Osteocyte (in vitro differentiated cells): ENCODE measurements around the gene PPP2R2B. TPM values are rescaled to one million over a fixed set of nuclear protein-coding genes. Genes with fewer than 3 reads are reported as not detected.

Experiments
- DNase-seq: peaks from one replicate; pipeline ENCODE4 v3.0.0; 2021; ENCODE audit warnings: mixed read lengths; ENCODE audit not compliant: unreplicated experiment; ENCODE audit errors: extremely low spot score
- H3K27ac Mint-ChIP-seq: one replicate; pipeline ENCODE4 v1.8.0; 2021; ENCODE audit warnings: mild to moderate bottlenecking, mixed read lengths; ENCODE audit not compliant: unreplicated experiment
- H3K27me3 Mint-ChIP-seq: one replicate; pipeline ENCODE4 v1.8.0; 2021; ENCODE audit warnings: mixed read lengths; ENCODE audit not compliant: unreplicated experiment
- H3K36me3 Mint-ChIP-seq: one replicate; pipeline ENCODE4 v1.8.0; 2021; ENCODE audit warnings: mixed read lengths; ENCODE audit not compliant: unreplicated experiment
- H3K4me1 Mint-ChIP-seq: one replicate; pipeline ENCODE4 v1.8.0; 2021; ENCODE audit warnings: mixed read lengths; ENCODE audit not compliant: unreplicated experiment
- H3K4me3 Mint-ChIP-seq: one replicate; pipeline ENCODE4 v1.8.0; 2021; ENCODE audit warnings: mild to moderate bottlenecking, moderate library complexity, mixed read lengths; ENCODE audit not compliant: unreplicated experiment
- H3K9me3 Mint-ChIP-seq: one replicate; pipeline ENCODE4 v1.8.0; 2021; ENCODE audit warnings: mixed read lengths; ENCODE audit not compliant: unreplicated experiment
- total RNA-seq: library from RNA; stranded (reverse); gene quantifications from 2 replicates; pipeline ENCODE4 v1.2.1, GENCODE V29; 2021
- TF ChIP-seq, protein P1 (sequence below): fragments of 200-600 bp; sonication (generic); IDR thresholded peaks from 2 replicates; pipeline ENCODE4 v1.5.0; 2021; ENCODE audit warnings: antibody characterized with exemption, mild to moderate bottlenecking, moderate library complexity

Gene PPP2R2B
- total RNA-seq, 1 donor from 2014 or later = not detected

DNA sequence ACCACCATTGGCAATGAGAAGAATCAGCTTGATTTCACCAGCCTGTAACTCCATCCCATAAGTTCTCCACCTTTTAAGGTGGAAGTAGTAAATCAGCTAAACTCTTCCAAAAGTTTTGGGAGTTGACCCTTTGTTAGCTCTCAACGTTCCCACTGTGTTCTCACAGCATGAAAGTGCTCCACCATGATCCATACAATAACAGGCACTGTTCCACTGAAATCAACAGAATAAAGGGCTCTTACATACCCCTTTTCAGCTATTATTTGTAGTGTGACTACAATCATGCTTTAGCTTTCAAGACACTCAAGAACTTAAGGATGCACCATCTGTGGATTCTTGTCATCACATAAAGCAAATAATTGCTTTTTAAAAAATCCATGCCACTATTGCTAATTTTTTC lies 81.6 kb downstream of the PPP2R2B start:
- Mint-ChIP-seq H3K9me3 (no peaks in the 10 kb centered on the region), H3K27ac (no peak overlapping the region), H3K4me1 (no peaks in the 10 kb centered on the region), H3K36me3 (no peaks in the 10 kb centered on the region), H3K27me3 (no peaks in the 10 kb centered on the region), H3K4me3 (no peak overlapping the region)
- TF ChIP-seq, protein P1, sequence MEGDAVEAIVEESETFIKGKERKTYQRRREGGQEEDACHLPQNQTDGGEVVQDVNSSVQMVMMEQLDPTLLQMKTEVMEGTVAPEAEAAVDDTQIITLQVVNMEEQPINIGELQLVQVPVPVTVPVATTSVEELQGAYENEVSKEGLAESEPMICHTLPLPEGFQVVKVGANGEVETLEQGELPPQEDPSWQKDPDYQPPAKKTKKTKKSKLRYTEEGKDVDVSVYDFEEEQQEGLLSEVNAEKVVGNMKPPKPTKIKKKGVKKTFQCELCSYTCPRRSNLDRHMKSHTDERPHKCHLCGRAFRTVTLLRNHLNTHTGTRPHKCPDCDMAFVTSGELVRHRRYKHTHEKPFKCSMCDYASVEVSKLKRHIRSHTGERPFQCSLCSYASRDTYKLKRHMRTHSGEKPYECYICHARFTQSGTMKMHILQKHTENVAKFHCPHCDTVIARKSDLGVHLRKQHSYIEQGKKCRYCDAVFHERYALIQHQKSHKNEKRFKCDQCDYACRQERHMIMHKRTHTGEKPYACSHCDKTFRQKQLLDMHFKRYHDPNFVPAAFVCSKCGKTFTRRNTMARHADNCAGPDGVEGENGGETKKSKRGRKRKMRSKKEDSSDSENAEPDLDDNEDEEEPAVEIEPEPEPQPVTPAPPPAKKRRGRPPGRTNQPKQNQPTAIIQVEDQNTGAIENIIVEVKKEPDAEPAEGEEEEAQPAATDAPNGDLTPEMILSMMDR = no peak
- DNase-seq = no peak

DNA sequence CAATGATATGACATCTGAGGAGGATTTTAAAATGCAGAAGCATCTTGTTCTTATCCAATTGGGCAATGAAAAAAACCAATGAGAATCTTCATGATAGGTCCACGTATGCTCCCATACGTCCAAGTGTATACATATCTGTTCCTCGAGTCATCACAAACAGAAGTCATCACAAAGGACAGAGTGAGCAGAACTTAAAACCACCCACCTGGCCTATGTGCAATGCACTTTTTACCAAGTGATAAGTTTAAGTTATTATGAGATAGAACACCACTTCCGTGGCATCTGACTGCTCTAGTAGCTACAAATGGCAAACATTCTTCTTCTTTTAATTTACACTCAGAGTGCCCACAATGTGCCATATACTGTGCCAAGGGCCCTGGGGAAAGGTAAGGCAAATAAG lies 82.4 kb downstream of the PPP2R2B start:
- DNase-seq = no peak
- TF ChIP-seq, protein P1 = no peak
- Mint-ChIP-seq H3K4me3 (no peak overlapping the region), H3K27me3 (no peaks in the 10 kb centered on the region), H3K36me3 (no peaks in the 10 kb centered on the region), H3K9me3 (no peaks in the 10 kb centered on the region), H3K27ac (no peak overlapping the region), H3K4me1 (no peaks in the 10 kb centered on the region)

DNA sequence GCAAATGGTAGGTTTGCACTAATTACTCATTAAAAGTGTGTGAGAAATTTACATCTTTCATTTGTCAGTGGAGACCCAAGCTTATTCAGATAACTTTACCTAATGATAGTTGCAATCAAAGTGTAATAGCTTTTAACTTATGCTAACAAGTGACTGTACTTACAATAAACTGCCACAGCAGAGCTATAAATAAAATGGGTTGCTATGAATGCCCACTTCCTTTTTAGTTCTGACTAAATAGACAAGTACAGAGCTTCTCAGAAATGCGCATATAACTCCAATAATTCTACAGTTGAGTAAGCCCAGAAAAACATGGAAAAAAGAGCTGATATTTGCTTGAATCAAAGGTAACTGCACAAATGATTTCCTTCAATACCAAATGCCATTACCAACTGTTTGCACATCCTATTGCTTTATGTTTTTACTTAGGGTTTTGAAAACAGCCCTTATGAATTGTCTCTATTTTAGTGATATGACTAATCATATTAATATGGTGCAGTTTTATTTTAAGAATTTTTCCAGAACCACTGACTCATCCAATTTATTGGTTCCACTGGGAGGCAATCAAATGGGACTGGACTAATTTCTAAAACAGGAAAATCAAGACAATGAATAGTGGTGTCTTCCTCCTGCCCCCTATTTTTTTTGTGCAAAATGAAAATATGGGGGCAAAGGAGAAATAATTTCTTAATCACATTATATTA lies 84.1 kb downstream of the PPP2R2B start:
- H3K36me3 Mint-ChIP-seq = no peaks in the 10 kb centered on the region
- no peaks in the 10 kb centered on the region for H3K9me3 Mint-ChIP-seq
- peaks cover 4% of the 10 kb centered on the region for H3K27me3 Mint-ChIP-seq
- H3K4me1 Mint-ChIP-seq = no peaks in the 10 kb centered on the region
- no peak overlapping the region for H3K4me3 Mint-ChIP-seq
- H3K27ac Mint-ChIP-seq = no peak overlapping the region
- TF ChIP-seq, protein P1 = no peak
- no peak for DNase-seq

DNA sequence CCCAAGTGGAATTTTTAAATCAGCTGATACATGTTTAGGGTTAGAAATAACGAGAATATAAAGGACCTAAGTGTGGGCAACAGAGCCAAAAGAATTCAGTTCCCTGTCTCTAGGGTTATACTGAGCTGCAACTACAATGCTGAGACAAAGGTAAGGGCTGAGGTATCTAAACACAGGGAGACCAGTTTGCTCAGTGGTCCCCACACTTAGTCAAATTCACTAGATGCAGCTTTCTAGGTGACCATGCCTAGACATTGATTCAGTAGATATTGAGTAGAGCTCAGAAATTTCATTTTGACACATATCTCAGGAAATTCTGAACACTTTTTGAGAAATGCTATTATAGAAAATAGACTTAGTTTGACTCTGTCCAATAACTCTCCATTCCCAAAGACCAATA lies 84.8 kb downstream of the PPP2R2B start:
- Mint-ChIP-seq H3K4me3 (no peak overlapping the region), H3K36me3 (no peaks in the 10 kb centered on the region), H3K9me3 (no peaks in the 10 kb centered on the region), H3K27me3 (peaks cover 5% of the 10 kb centered on the region), H3K27ac (no peak overlapping the region), H3K4me1 (no peaks in the 10 kb centered on the region)
- TF ChIP-seq, protein P1 = no peak
- DNase-seq = no peak

DNA sequence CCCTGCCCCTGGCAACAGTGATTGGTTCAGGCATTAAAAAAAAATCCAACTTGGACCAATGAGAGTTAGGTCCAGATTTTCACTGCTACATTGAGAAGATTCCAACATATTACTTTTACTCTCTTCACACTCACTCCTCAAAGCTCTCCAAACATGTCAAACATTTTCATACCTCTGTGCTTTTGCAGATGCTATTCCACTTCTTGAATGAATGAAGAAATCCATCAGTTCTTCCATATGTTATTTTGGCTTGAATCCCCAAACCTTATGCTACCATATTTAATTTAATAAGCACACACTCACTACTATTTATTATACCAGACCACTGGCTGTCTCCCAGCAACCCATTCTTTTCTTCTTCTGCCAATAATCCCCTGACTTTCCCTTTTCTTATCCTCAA lies 87.1 kb downstream of the PPP2R2B start:
- no peak for DNase-seq
- Mint-ChIP-seq H3K4me1 (no peaks in the 10 kb centered on the region), H3K36me3 (no peaks in the 10 kb centered on the region), H3K4me3 (no peak overlapping the region), H3K9me3 (no peaks in the 10 kb centered on the region), H3K27ac (no peak overlapping the region), H3K27me3 (peaks cover 5% of the 10 kb centered on the region)
- TF ChIP-seq, protein P1 = no peak
